Endothelial cell of umbilical vein (primary cell): ENCODE data around the gene TTLL13. TPM values are rescaled to one million over a fixed set of nuclear protein-coding genes. Genes with fewer than 3 reads are reported as not detected.

Experiments
- BruUV-seq: library from RNA; stranded (reverse); fragments of 400-500 nt; replicated peaks from 2 replicates; lab custom pipeline; 2021; lab: Mats Ljungman, UMichigan
- CTCF ChIA-PET: fragments of 300-600, 350-600 bp; sonication (Branson Sonifier 250); formaldehyde crosslinking; loops from one replicate; lab custom pipeline; 2021; ENCODE audit warnings: antibody characterized with exemption, inconsistent platforms; lab: Charles Lee
- POLR2A ChIA-PET: fragments of 300-600, 350-600 bp; sonication (Branson Sonifier 250); formaldehyde crosslinking; loops from one replicate; lab custom pipeline; 2021; ENCODE audit warnings: antibody characterized with exemption, inconsistent platforms; lab: Charles Lee
- DNase-seq: peaks from one replicate; pipeline ENCODE4 v3.0.0-alpha.2; 2011; ENCODE audit warnings: low read depth, low spot score
- FAIRE-seq: peaks from 2 replicates; lab custom pipeline; 2011; peaks lifted over from hg19 to GRCh38; lab: Jason Lieb, UNC
- H2AFZ ChIP-seq: 2 replicates; pipeline ENCODE4 v1.6.0; 2012; ENCODE audit warnings: low read depth, low read length, control low read depth, inconsistent platforms
- H3K27ac ChIP-seq: 2 replicates; pipeline ENCODE4 v1.5.1; 2011; ENCODE audit warnings: low read depth, mild to moderate bottlenecking, control low read depth, low read length, moderate library complexity; ENCODE audit not compliant: insufficient read depth
- H3K27me3 ChIP-seq, 2 experiments: 2 replicates each; pipeline versions ENCODE4 v1.6.0 to v1.6.1; 2011; ENCODE audit warnings: low read length in 2 of 2, mixed read lengths in 1 of 2; ENCODE audit not compliant: control insufficient read depth in 2 of 2, insufficient read depth in 2 of 2
- H3K36me3 ChIP-seq, 2 experiments: 2 replicates in 1 of 2; 3 replicates in 1 of 2; pipeline ENCODE4 v1.5.1; 2011; ENCODE audit warnings: low read length in 2 of 2, mild to moderate bottlenecking in 1 of 2, moderate library complexity in 1 of 2; ENCODE audit not compliant: control insufficient read depth in 2 of 2, insufficient read depth in 2 of 2; ENCODE audit errors: extremely low read depth in 1 of 2
- H3K4me1 ChIP-seq: 3 replicates; pipeline ENCODE4 v1.5.1; 2011; ENCODE audit warnings: mild to moderate bottlenecking, low read length; ENCODE audit not compliant: control insufficient read depth, insufficient read depth; ENCODE audit errors: extremely low read depth
- H3K4me2 ChIP-seq: 2 replicates; pipeline ENCODE4 v1.6.1; 2011; ENCODE audit warnings: low read length, control low read depth, mixed read lengths; ENCODE audit not compliant: insufficient read depth
- H3K4me3 ChIP-seq, 3 experiments: fragments of 200-600 bp in 1 of 3; sonication (generic), shearing (Covaris generic) in 1 of 3; replicated peaks in 1 of 3; 2 replicates each; pipeline ENCODE4 v1.5.1; 2011 to 2016; ENCODE audit warnings: control low read depth in 3 of 3, low read length in 3 of 3, mild to moderate bottlenecking in 2 of 3, inconsistent platforms in 1 of 3, low read depth in 1 of 3, moderate library complexity in 1 of 3; ENCODE audit not compliant: insufficient read depth in 1 of 3
- H3K79me2 ChIP-seq: 2 replicates; pipeline ENCODE4 v1.6.0; 2012; ENCODE audit warnings: low read length, inconsistent platforms; ENCODE audit not compliant: control insufficient read depth, insufficient read depth
- H3K9ac ChIP-seq: replicated peaks from 2 replicates; pipeline ENCODE3; 2011; ENCODE audit warnings: low read length, control low read depth; ENCODE audit not compliant: insufficient read depth; ENCODE audit errors: extremely low read depth
- H3K9me1 ChIP-seq: replicated peaks from 3 replicates; pipeline ENCODE4 v1.6.0; 2011; ENCODE audit warnings: mild to moderate bottlenecking, low read length; ENCODE audit not compliant: control insufficient read depth, insufficient read depth; ENCODE audit errors: extremely low read depth
- H3K9me3 ChIP-seq: replicated peaks from 2 replicates; pipeline ENCODE4 v1.5.1; 2012; ENCODE audit warnings: low read length, inconsistent platforms; ENCODE audit not compliant: control insufficient read depth, insufficient read depth
- H4K20me1 ChIP-seq: replicated peaks from 2 replicates; pipeline ENCODE3; 2011; ENCODE audit warnings: mild to moderate bottlenecking, low read length; ENCODE audit not compliant: control insufficient read depth, insufficient read depth; ENCODE audit errors: extremely low read depth
- CTCF ChIP-seq, 2 donors: IDR thresholded peaks; 1 replicate in 1 of 2; 2 replicates in 1 of 2; pipeline ENCODE4 v1.5.1; 2011; ENCODE audit warnings: low read length in 2 of 2, mild to moderate bottlenecking in 2 of 2, moderate library complexity in 2 of 2, control low read depth in 1 of 2, inconsistent platforms in 1 of 2, low read depth in 1 of 2; ENCODE audit not compliant: insufficient read depth in 1 of 2; ENCODE audit errors: extremely low read depth in 1 of 2
- JUN ChIP-seq: IDR thresholded peaks from 2 replicates; pipeline ENCODE4 v1.6.1; 2011; ENCODE audit warnings: borderline replicate concordance, low read depth; ENCODE audit not compliant: insufficient read length, insufficient read depth
- dilution Hi-C: fragments of 300-500 bp; cut with MboI; formaldehyde crosslinking; loops from one replicate; pipeline ENCODE4 v1.15.0; 2019; ENCODE audit warnings: low sequenced_read_pairs; ENCODE audit not compliant: extremely low pct_ligation_motif_present
- intact Hi-C: fragments of 100-400 bp; cut with micrococcal nuclease; formaldehyde crosslinking; loops from one replicate; pipeline ENCODE4 v1.10.0; 2022
- polyA plus RNA-seq, 4 experiments: library from polyadenylated mRNA; depleted of rRNA in 3 of 4; stranded (reverse) in 3 of 4; unstranded in 1 of 4; fragments of >200 nt; gene quantifications; 2 replicates each; pipeline versions ENCODE4 v1.2.1 to v1.2.3, GENCODE V29; 2011 to 2012; ENCODE audit warnings: missing spikeins in 1 of 4
- total RNA-seq: library from RNA; stranded (reverse); gene quantifications from 2 replicates; pipeline ENCODE4 v1.2.3, GENCODE V29; 2021

The TTLL13 gene
- total and polyA plus RNA-seq, 2 donors (not counting 3 experiments of a cell fraction or from before 2014, with no cell fraction given) = 0.04 TPM; not detected in 1

- BruUV-seq = no TSS peak
- intact Hi-C loops = loop anchor here (1.0 kb wide), 2 partner anchors 15 to 30 kb away; partner anchors contain the start of genes GDPGP1 and TTLL13
- peak; percentile 48 for DNase-seq
These were observed 15.3 kb downstream of the TTLL13 start for GRCh38 chr15:90264671-90265070.

More at GRCh38 chr15:90264671-90265070, 15.3 kb downstream of the TTLL13 start:
- POLR2A ChIA-PET = no interaction called here
- Histone ChIP-seq H2AFZ (no peak overlapping the region), H3K4me2 (peak overlapping the region; percentile 98), H3K9me3 (no peaks in the 10 kb centered on the region), H3K79me2 (peaks cover 35% of the 10 kb centered on the region), H3K9me1 (no peaks in the 10 kb centered on the region), H3K9ac (peak overlapping the region; percentile 84), H4K20me1 (no peaks in the 10 kb centered on the region), H3K27ac (peak overlapping the region; percentile 76), H3K27me3 (no peaks in the 10 kb centered on the region), H3K4me1 (peaks cover 61% of the 10 kb centered on the region), H3K36me3 (peaks cover 0 to 3% of the 10 kb centered on the region in 2 experiments), H3K4me3 (peak overlapping the region in 1 of 3 experiments; percentile 95)
- FAIRE-seq = peak; percentile 79
- dilution Hi-C loops = no loop called here
- CTCF ChIA-PET = no interaction called here
- TF ChIP-seq CTCF (IDR thresholded peaks at IDR 0.05; ENCODE audit: extremely low read depth in 1 of 2, insufficient read depth in 1 of 2, low read depth in 1 of 2, low read length in 2 of 2) (no peak), JUN (peak; percentile 31)
